ENCODE data around the gene P2RY8.

P2RY8 gene

DNA sequence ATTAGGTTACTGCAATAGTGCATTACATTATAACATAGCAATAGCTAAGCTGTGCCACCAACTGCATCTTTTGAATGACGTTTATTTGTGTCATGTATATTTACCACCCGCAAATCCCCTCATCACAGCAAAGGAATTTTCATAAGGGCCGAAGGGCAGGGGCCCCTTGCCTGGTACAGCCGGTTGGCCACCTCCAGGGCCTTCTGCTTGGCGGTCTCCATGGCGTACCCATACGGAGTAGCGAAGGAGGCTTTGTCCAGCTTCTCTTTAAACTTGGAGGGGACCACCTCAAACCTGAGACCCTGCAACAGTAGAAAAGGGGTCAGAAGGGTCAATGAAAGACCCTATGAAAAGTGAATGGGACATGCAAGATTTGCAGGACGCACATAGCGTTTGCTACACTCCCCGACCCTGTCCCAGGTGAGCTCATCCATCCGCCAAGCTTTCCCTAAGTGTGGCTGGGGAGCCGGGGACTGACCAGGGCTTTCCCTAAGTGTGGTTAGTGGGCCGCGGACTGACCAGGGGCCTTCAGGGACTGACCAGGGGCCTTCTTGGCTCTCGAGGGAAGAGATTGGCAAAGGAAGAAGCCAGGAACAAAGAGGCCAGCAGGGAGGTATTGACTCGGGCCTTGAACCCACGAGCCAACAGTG, 94.8 kb downstream of the P2RY8 start:
- Histone ChIP-seq H3K18ac (ENCODE audit: low read depth in 1 of 2, low read length in 2 of 2) (no peak overlapping the region), H3K14ac (ENCODE audit: low read length in 2 of 2) (no peak overlapping the region), H2BK120ac (ENCODE audit: low read depth, low read length) (no peak overlapping the region), H3K9me3 (ENCODE audit: control insufficient read depth, low read length) (no peaks in the 10 kb centered on the region), H4K91ac (ENCODE audit: low read length) (no peak overlapping the region), H2AFZ (ENCODE audit: low read depth, low read length) (no peak overlapping the region), H3K27me3 (ENCODE audit: control insufficient read depth in 1 of 2, insufficient read depth in 1 of 2, low read length in 2 of 2) (no peaks in the 10 kb centered on the region), H2BK12ac (ENCODE audit: low read length in 2 of 2) (no peak overlapping the region), H3K23ac (ENCODE audit: low read length in 2 of 2) (no peak overlapping the region), H3K4me2 (ENCODE audit: low read length, poor library complexity, severe bottlenecking) (no peak overlapping the region), H2BK5ac (ENCODE audit: low read depth, low read length, poor library complexity, severe bottlenecking) (no peak overlapping the region), H3K4ac (ENCODE audit: low read depth in 1 of 2, low read length in 2 of 2) (no peak overlapping the region), H2AK5ac (ENCODE audit: low read length, severe bottlenecking) (no peak overlapping the region), H2BK15ac (ENCODE audit: low read depth, poor library complexity, severe bottlenecking) (no peak overlapping the region), H3K9ac (ENCODE audit: low read length) (no peak overlapping the region), H3K36me3 (ENCODE audit: control insufficient read depth in 1 of 2, insufficient read depth in 2 of 2, low read depth in 1 of 2, low read length in 2 of 2) (peaks cover 39 to 57% of the 10 kb centered on the region in 2 experiments), H3K4me3 (ENCODE audit: insufficient read depth in 1 of 2, low read depth in 1 of 2, low read length in 2 of 2) (no peak overlapping the region), H3K79me1 (replicated peaks; ENCODE audit: low read length, poor library complexity, severe bottlenecking) (peaks cover 26% of the 10 kb centered on the region), H3K27ac (ENCODE audit: low read length, poor library complexity, severe bottlenecking) (no peak overlapping the region), H4K8ac (ENCODE audit: low read length) (no peak overlapping the region), H3K4me1 (ENCODE audit: control insufficient read depth, insufficient read depth, low read depth, low read length) (peaks cover 2% of the 10 kb centered on the region)
- WGBS: over 99% methylated on average over 18 of the region's 18 CpGs
- DNase-seq: no peak

DNA sequence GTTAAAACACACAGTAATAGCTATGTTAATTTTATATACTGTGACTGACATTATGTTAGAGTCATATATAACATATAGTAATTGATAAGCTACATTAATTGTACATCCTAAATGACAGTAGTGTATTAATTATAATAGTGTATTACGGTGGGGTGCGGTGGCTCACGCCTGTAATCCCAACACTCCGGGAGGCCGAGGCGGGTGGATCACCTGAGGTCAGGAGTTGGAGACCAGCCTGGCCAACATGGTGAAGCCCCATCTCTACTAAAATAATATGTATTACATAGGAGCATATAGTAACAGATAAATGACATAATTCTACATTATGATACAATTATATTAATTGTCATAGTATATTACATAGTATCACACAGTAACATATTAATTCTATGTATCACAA, 96.5 kb downstream of the P2RY8 start:
- no peak overlapping the region for H2BK15ac ChIP-seq (ENCODE audit: low read depth, poor library complexity, severe bottlenecking)
- no peak overlapping the region for H3K4me3 ChIP-seq (ENCODE audit: insufficient read depth in 1 of 2, low read depth in 1 of 2, low read length in 2 of 2)
- no peak overlapping the region for H4K91ac ChIP-seq (ENCODE audit: low read length)
- no peak overlapping the region for H2AFZ ChIP-seq (ENCODE audit: low read depth, low read length)
- no peak overlapping the region for H2BK120ac ChIP-seq (ENCODE audit: low read depth, low read length)
- H3K23ac ChIP-seq (ENCODE audit: low read length in 2 of 2): no peak overlapping the region
- H3K27me3 ChIP-seq (ENCODE audit: control insufficient read depth in 1 of 2, insufficient read depth in 1 of 2, low read length in 2 of 2): no peaks in the 10 kb centered on the region
- peaks cover 53 to 65% of the 10 kb centered on the region in 2 experiments for H3K36me3 ChIP-seq (ENCODE audit: control insufficient read depth in 1 of 2, insufficient read depth in 2 of 2, low read depth in 1 of 2, low read length in 2 of 2)
- H4K8ac ChIP-seq (ENCODE audit: low read length): no peak overlapping the region
- no peak overlapping the region for H3K18ac ChIP-seq (ENCODE audit: low read depth in 1 of 2, low read length in 2 of 2)
- H3K9me3 ChIP-seq (ENCODE audit: control insufficient read depth, low read length): no peaks in the 10 kb centered on the region
- DNase-seq: no peak
- no peak overlapping the region for H3K4me2 ChIP-seq (ENCODE audit: low read length, poor library complexity, severe bottlenecking)
- no peaks in the 10 kb centered on the region for H3K4me1 ChIP-seq (ENCODE audit: control insufficient read depth, insufficient read depth, low read depth, low read length)
- no peak overlapping the region for H2BK12ac ChIP-seq (ENCODE audit: low read length in 2 of 2)
- peaks cover 30% of the 10 kb centered on the region for H3K79me1 ChIP-seq (replicated peaks; ENCODE audit: low read length, poor library complexity, severe bottlenecking)
- no peak overlapping the region for H3K14ac ChIP-seq (ENCODE audit: low read length in 2 of 2)
- H3K9ac ChIP-seq (ENCODE audit: low read length): no peak overlapping the region
- H3K4ac ChIP-seq (ENCODE audit: low read depth in 1 of 2, low read length in 2 of 2): no peak overlapping the region
- 90% methylated on average over 5 of the region's 6 CpGs for WGBS
- no peak overlapping the region for H3K27ac ChIP-seq (ENCODE audit: low read length, poor library complexity, severe bottlenecking)
- no peak overlapping the region for H2BK5ac ChIP-seq (ENCODE audit: low read depth, low read length, poor library complexity, severe bottlenecking)
- no peak overlapping the region for H2AK5ac ChIP-seq (ENCODE audit: low read length, severe bottlenecking)

DNA sequence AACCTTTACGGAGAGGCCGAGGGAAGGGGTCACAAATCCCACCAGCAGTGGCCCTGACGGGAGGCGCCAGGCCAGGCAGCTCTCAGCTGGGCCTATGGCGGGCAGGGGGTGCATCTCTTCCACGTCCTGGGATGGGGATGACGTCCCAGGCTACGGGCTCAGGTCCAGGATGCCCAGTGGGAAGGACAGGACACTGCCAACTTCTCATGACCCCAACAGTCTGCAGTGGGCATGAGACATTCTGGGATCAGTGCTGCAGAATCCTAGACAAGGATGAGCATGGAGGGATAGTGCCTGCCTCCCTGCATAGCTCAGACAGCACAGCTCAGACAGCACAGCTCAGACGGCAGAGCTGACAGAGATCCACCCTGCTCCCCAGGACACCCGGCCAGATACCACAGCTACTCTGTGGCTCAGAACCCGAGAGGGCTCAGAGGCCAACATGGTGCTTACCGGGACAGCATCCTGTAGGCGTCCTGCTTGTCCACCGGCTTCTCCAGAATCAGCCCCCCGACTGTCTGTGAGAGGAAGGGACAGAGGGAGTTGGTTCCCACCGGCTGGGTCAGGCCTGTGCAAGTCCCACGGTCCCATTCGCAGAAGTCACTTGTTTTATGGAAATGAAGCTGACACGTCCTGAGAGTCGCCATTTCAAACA, 101.6 kb downstream of the P2RY8 start:
- H3K27ac ChIP-seq (ENCODE audit: low read length, poor library complexity, severe bottlenecking): no peak overlapping the region
- no peak overlapping the region for H3K9ac ChIP-seq (ENCODE audit: low read length)
- no peak overlapping the region for H3K18ac ChIP-seq (ENCODE audit: low read depth in 1 of 2, low read length in 2 of 2)
- no peak overlapping the region for H3K4me2 ChIP-seq (ENCODE audit: low read length, poor library complexity, severe bottlenecking)
- H2BK120ac ChIP-seq (ENCODE audit: low read depth, low read length): no peak overlapping the region
- H3K23ac ChIP-seq (ENCODE audit: low read length in 2 of 2): no peak overlapping the region
- no peaks in the 10 kb centered on the region for H3K9me3 ChIP-seq (ENCODE audit: control insufficient read depth, low read length)
- no peaks in the 10 kb centered on the region for H3K27me3 ChIP-seq (ENCODE audit: control insufficient read depth in 1 of 2, insufficient read depth in 1 of 2, low read length in 2 of 2)
- peaks cover 10% of the 10 kb centered on the region for H3K79me1 ChIP-seq (replicated peaks; ENCODE audit: low read length, poor library complexity, severe bottlenecking)
- no peak overlapping the region for H3K14ac ChIP-seq (ENCODE audit: low read length in 2 of 2)
- H3K36me3 ChIP-seq (ENCODE audit: control insufficient read depth in 1 of 2, insufficient read depth in 2 of 2, low read depth in 1 of 2, low read length in 2 of 2): peaks cover 57 to 70% of the 10 kb centered on the region in 2 experiments
- H3K4me3 ChIP-seq (ENCODE audit: insufficient read depth in 1 of 2, low read depth in 1 of 2, low read length in 2 of 2): no peak overlapping the region
- no peak overlapping the region for H2AK5ac ChIP-seq (ENCODE audit: low read length, severe bottlenecking)
- no peak overlapping the region for H2BK12ac ChIP-seq (ENCODE audit: low read length in 2 of 2)
- no peak overlapping the region for H2BK5ac ChIP-seq (ENCODE audit: low read depth, low read length, poor library complexity, severe bottlenecking)
- H4K91ac ChIP-seq (ENCODE audit: low read length): no peak overlapping the region
- no peak overlapping the region for H2AFZ ChIP-seq (ENCODE audit: low read depth, low read length)
- H2BK15ac ChIP-seq (ENCODE audit: low read depth, poor library complexity, severe bottlenecking): no peak overlapping the region
- H4K8ac ChIP-seq (ENCODE audit: low read length): peak overlapping the region; percentile 29
- no peaks in the 10 kb centered on the region for H3K4me1 ChIP-seq (ENCODE audit: control insufficient read depth, insufficient read depth, low read depth, low read length)
- H3K4ac ChIP-seq (ENCODE audit: low read depth in 1 of 2, low read length in 2 of 2): no peak overlapping the region
- DNase-seq: no peak
- WGBS: 97% methylated on average over 20 of the region's 20 CpGs

DNA sequence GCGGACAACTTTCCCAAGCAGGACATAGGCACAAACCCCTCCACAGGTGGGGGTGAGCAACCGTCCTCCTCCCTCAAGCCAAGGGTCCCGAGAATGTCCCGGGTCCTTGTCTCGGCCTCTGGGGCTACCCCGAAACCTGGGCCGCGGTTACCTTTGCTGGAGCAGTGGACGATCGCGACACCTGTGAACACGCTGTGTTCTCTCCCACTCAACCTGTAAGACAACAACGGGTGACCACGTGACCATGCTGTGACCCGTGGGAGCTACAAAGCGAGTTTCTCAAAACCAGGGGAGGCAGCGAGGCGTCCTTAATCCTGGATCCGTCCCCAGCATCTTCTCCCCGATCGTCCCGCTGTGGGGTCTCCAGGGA, 102.1 kb downstream of the P2RY8 start:
- Histone ChIP-seq H3K23ac (ENCODE audit: low read length in 2 of 2) (no peak overlapping the region), H4K8ac (ENCODE audit: low read length) (no peak overlapping the region), H3K27me3 (ENCODE audit: control insufficient read depth in 1 of 2, insufficient read depth in 1 of 2, low read length in 2 of 2) (no peaks in the 10 kb centered on the region), H3K27ac (ENCODE audit: low read length, poor library complexity, severe bottlenecking) (no peak overlapping the region), H3K14ac (ENCODE audit: low read length in 2 of 2) (no peak overlapping the region), H2BK15ac (ENCODE audit: low read depth, poor library complexity, severe bottlenecking) (no peak overlapping the region), H2BK12ac (ENCODE audit: low read length in 2 of 2) (no peak overlapping the region), H3K4ac (ENCODE audit: low read depth in 1 of 2, low read length in 2 of 2) (no peak overlapping the region), H4K91ac (ENCODE audit: low read length) (no peak overlapping the region), H2BK120ac (ENCODE audit: low read depth, low read length) (no peak overlapping the region), H3K4me3 (ENCODE audit: insufficient read depth in 1 of 2, low read depth in 1 of 2, low read length in 2 of 2) (no peak overlapping the region), H3K4me2 (ENCODE audit: low read length, poor library complexity, severe bottlenecking) (no peak overlapping the region), H3K9me3 (ENCODE audit: control insufficient read depth, low read length) (no peaks in the 10 kb centered on the region), H2AFZ (ENCODE audit: low read depth, low read length) (no peak overlapping the region), H2AK5ac (ENCODE audit: low read length, severe bottlenecking) (no peak overlapping the region), H3K79me1 (replicated peaks; ENCODE audit: low read length, poor library complexity, severe bottlenecking) (peaks cover 10% of the 10 kb centered on the region), H3K9ac (ENCODE audit: low read length) (no peak overlapping the region), H3K4me1 (ENCODE audit: control insufficient read depth, insufficient read depth, low read depth, low read length) (no peaks in the 10 kb centered on the region), H3K18ac (ENCODE audit: low read depth in 1 of 2, low read length in 2 of 2) (no peak overlapping the region), H3K36me3 (ENCODE audit: control insufficient read depth in 1 of 2, insufficient read depth in 2 of 2, low read depth in 1 of 2, low read length in 2 of 2) (peaks cover 58 to 69% of the 10 kb centered on the region in 2 experiments), H2BK5ac (ENCODE audit: low read depth, low read length, poor library complexity, severe bottlenecking) (no peak overlapping the region)
- 96% methylated on average over 22 of the region's 22 CpGs for WGBS
- no peak for DNase-seq

All from mesenchymal stem cell (in vitro differentiated cells and primary cell).